Urinary bladder (tissue), 4 donors: Measurements from ENCODE around the gene CDC45. TPM values are rescaled to one million over a fixed set of nuclear protein-coding genes. Genes with fewer than 3 reads are reported as not detected.

Source experiments
- DNase-seq: peaks from one replicate; pipeline ENCODE4 v3.0.0-alpha.2; 2015; ENCODE audit errors: extremely low spot score
- H3K27ac ChIP-seq: one replicate; pipeline ENCODE4 v1.5.1; 2013; ENCODE audit warnings: low read depth, mild to moderate bottlenecking, moderate library complexity
- H3K36me3 ChIP-seq: one replicate; pipeline ENCODE4 v1.6.1; 2013; ENCODE audit warnings: mild to moderate bottlenecking, moderate library complexity; ENCODE audit not compliant: insufficient read depth
- H3K4me1 ChIP-seq: one replicate; pipeline ENCODE4 v1.6.1; 2013; ENCODE audit warnings: mild to moderate bottlenecking, moderate library complexity; ENCODE audit not compliant: insufficient read depth
- H3K4me3 ChIP-seq: one replicate; pipeline ENCODE4 v1.5.1; 2013; ENCODE audit warnings: low read depth, low read length
- WGBS: extraction: QIAGEN DNeasy Blood & Tissue Kit; methylation state at CpG from one replicate; pipeline ENCODE4 v1.1.7; 2013; 5-methylcytosine and 5-hydroxymethylcytosine counted together
- polyA plus RNA-seq: library from polyadenylated mRNA; stranded (reverse); fragments of 200-250 nt; gene quantifications from one replicate; pipeline ENCODE4 v1.2.3, GENCODE V29; 2013
- total RNA-seq: library from RNA; depleted of rRNA; stranded (reverse); fragments of >200 nt; gene quantifications from one replicate; pipeline ENCODE4 v1.2.3, GENCODE V29; 2014
- donor health status: healthy with polysubstance abuse.
- donor health status: healthy.

CDC45 gene
- total and polyA plus RNA-seq, 2 donors = 0.34 to 4.0 TPM

DNA sequence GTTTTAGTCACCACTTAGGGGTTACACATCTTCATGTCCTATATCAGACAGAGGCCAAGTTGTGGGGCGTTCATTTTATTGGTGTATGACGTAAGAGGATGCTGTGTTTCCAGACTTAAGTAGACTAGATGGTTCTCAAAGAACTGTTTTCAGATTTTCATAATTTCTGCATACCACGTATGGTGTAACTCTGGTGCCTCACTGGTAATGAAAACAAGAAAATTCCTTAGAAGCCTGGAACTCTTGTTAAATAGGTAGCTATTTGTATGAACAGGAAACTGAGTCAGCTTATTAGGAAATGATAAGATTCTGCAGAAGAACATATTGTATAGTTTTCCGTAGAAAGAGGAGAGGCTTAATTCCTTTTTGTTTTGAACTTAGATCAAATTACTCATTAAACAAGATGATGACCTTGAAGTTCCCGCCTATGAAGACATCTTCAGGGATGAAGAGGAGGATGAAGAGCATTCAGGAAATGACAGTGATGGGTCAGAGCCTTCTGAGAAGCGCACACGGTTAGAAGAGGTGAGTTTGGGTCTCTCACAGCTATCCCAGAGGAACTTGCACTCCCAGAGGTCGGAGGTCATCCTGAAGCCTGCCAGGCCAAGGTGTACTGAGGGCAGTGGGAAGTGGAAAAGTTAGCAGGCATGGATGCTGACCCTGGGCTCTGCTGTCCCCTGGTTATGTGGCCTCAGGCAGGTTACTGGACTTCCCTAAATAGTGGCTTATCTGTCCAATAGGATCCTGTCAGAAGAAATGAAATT is 3.9 kb downstream of the CDC45 start:
- WGBS = 81% methylated on average over 8 of the region's 8 CpGs

GRCh38 chr22:19488285-19488684 is 8.6 kb downstream of the CDC45 start:
- Histone ChIP-seq H3K36me3 (no peaks in the 10 kb centered on the region), H3K4me3 (no peak overlapping the region), H3K27ac (no peak overlapping the region), H3K4me1 (no peaks in the 10 kb centered on the region)
- DNase-seq = no peak
- WGBS = 89% methylated on average over 2 of the region's 2 CpGs

More for the DNA sequence above, 3.9 kb downstream of the CDC45 start:
- no peak overlapping the region for H3K4me3 ChIP-seq
- no peaks in the 10 kb centered on the region for H3K36me3 ChIP-seq
- no peak for DNase-seq
- H3K27ac ChIP-seq = no peak overlapping the region
- H3K4me1 ChIP-seq = no peaks in the 10 kb centered on the region

GRCh38 chr22:19488884-19489843 is 9.4 kb downstream of the CDC45 start:
- Histone ChIP-seq H3K27ac (no peak overlapping the region), H3K4me1 (no peaks in the 10 kb centered on the region), H3K4me3 (no peak overlapping the region), H3K36me3 (no peaks in the 10 kb centered on the region)
- DNase-seq = no peak
- 89% methylated on average over 7 of the region's 7 CpGs for WGBS

GRCh38 chr22:19490628-19491230 is 11.0 kb downstream of the CDC45 start:
- Histone ChIP-seq H3K4me1 (no peaks in the 10 kb centered on the region), H3K4me3 (no peak overlapping the region), H3K36me3 (no peaks in the 10 kb centered on the region), H3K27ac (no peak overlapping the region)
- WGBS = 94% methylated on average over 5 of the region's 5 CpGs
- DNase-seq = no peak

DNA sequence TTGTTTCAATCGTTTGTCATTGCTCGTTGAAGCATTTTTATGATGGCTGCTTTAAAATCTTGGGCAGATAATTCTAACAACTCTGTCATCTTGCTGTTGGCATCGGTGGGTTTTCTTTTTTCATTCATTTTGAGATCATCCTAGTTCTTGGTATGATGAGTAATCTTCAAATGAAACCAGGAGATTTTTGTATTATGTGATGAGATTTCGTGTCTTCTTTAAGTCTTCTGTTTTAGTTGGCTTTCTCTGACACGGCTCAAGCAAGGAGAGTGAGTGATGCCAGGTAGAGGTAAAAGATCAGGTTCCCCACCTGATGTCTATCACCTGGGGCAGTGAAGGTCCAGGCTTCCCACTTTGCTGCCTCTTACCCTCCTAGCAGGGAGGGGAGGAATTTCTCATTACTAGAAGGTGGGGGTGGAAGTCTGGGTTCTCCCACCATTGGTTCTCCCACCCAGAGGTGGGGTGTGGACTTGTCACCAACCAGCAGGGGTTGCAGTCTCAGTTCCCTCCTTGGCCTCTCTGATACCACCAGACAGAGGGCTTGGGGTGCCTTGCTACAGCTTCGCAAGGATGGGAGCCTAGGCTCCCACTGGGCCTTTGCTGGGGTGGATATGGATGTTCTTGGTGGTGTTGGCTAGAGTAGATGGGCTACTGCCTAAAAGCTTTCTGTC is 12.9 kb downstream of the CDC45 start:
- Histone ChIP-seq H3K4me1 (no peaks in the 10 kb centered on the region), H3K4me3 (no peak overlapping the region), H3K36me3 (no peaks in the 10 kb centered on the region), H3K27ac (no peak overlapping the region)
- WGBS = 89% methylated on average over 6 of the region's 6 CpGs
- no peak for DNase-seq

GRCh38 chr22:19494001-19494560 is 14.4 kb downstream of the CDC45 start:
- Histone ChIP-seq H3K4me1 (no peaks in the 10 kb centered on the region), H3K27ac (no peak overlapping the region), H3K4me3 (no peak overlapping the region), H3K36me3 (no peaks in the 10 kb centered on the region)
- 97% methylated on average over 8 of the region's 8 CpGs for WGBS
- no peak for DNase-seq

- no peak overlapping the region for H3K4me3 ChIP-seq
- no peaks in the 10 kb centered on the region for H3K36me3 ChIP-seq
- H3K27ac ChIP-seq = no peak overlapping the region
- H3K4me1 ChIP-seq = no peaks in the 10 kb centered on the region
- WGBS = 94% methylated on average over 6 of the region's 6 CpGs
- no peak for DNase-seq
Observed at GRCh38 chr22:19494676-19495173, 15.0 kb downstream of the CDC45 start.

DNA sequence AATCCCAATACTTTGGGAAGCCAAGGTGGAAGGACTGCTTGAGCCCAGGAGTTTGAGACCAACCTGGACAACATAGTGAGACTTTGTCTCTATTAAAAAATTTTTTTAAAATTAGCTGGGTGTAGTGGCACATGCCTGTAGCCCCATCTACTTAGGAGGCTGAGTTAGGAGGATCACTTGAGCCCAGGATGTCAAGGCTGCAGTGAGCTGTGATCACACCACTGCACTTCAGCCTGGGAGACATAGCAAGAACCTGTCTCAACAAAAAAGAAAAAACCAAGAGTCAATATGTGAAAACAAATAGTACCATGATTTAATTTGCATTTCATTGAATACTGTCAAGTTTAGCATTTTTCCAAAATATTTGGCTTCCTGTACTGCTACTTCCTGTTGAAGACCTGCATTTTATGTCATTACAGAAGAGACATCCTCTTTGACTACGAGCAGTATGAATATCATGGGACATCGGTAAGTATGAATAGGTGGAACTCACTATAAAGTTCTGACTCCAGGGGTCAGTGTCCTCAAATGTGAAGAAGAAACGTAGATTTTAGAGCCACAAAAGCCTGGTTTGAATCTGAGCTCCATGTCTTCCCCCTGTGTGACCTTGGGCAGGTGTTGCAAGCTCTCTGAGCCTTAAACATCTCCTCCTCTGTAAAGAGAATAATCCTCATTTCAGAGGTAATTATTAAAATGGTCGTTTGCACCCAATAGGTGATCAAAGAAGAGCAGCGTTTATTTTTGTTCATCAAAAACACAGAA is 16.0 kb downstream of the CDC45 start:
- DNase-seq = no peak
- Histone ChIP-seq H3K4me1 (no peaks in the 10 kb centered on the region), H3K36me3 (no peaks in the 10 kb centered on the region), H3K27ac (no peak overlapping the region), H3K4me3 (no peak overlapping the region)
- WGBS = 74% methylated on average over 5 of the region's 5 CpGs

GRCh38 chr22:19496324-19496630 is 16.6 kb downstream of the CDC45 start:
- no peaks in the 10 kb centered on the region for H3K36me3 ChIP-seq
- no peak for DNase-seq
- no peaks in the 10 kb centered on the region for H3K4me1 ChIP-seq
- WGBS = 96% methylated on average over 3 of the region's 3 CpGs
- no peak overlapping the region for H3K27ac ChIP-seq
- no peak overlapping the region for H3K4me3 ChIP-seq

DNA sequence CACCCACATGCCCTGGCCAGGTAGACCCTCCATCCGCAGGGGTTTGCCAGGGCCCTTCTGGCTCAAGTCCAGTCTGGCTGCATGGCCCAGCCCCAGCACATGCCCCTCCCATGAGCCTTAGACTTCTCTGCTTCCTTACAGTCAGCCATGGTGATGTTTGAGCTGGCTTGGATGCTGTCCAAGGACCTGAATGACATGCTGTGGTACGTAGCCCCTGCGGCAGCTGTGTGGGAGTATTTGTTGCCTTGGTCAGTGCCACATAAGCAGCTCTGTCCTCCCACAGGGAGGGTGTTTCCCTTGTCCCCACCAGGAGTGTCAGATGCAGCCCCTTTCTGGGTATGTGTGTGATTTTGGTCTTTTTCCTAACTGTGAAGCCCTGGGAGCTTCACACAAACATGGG is 17.5 kb downstream of the CDC45 start:
- H3K4me3 ChIP-seq = no peak overlapping the region
- 62% methylated on average over 3 of the region's 3 CpGs for WGBS
- H3K36me3 ChIP-seq = no peaks in the 10 kb centered on the region
- no peak overlapping the region for H3K27ac ChIP-seq
- H3K4me1 ChIP-seq = no peaks in the 10 kb centered on the region
- DNase-seq = no peak

DNA sequence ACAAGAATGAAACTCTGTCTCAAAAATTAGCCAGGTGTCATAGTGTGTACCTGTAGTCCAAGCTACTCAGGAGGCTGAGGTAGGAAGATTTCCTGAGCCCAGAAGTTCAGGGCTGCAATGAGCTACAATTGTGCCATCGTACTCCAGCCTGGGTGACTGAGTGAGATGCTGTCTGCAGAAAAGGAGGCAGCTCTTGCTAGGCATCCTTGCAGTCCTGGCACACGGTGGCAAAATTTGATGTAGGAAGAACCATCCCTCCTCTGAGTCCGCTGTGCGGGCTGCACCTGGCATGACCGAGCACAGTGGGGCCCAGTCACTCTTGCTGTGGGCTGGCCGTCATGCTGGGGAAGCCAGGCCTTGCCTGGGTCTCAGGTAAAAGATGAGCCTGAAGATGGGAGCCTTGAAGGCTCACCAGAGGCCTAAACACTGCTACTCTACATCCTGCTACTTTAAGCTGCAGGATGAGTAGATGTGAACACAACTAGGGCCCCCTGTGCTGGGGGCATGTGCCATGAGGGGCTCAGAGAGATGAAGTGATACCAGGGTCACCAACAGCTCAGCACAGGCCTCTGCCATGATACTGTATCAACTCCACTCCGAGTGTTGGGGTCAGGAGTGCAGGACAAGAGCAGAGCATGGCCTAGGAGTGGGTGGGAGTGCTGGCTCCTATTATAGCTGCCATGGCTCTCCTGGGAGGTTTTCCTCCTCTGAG is 18.6 kb downstream of the CDC45 start:
- Histone ChIP-seq H3K36me3 (no peaks in the 10 kb centered on the region), H3K27ac (no peak overlapping the region), H3K4me3 (no peak overlapping the region), H3K4me1 (no peaks in the 10 kb centered on the region)
- whole genome bisulfite sequencing = 96% methylated on average over 7 of the region's 7 CpGs
- DNase-seq = no peak

GRCh38 chr22:19498866-19499190 is 19.1 kb downstream of the CDC45 start:
- H3K4me1 ChIP-seq = no peaks in the 10 kb centered on the region
- H3K36me3 ChIP-seq = no peaks in the 10 kb centered on the region
- H3K27ac ChIP-seq = no peak overlapping the region
- DNase-seq = no peak
- WGBS = 98% methylated on average over 3 of the region's 3 CpGs
- no peak overlapping the region for H3K4me3 ChIP-seq
